Body of pancreas (tissue), 4 donors: Measurements from ENCODE around the gene APCDD1. TPM values are rescaled to one million over a fixed set of nuclear protein-coding genes. Genes with fewer than 3 reads are reported as not detected.

ENCODE experiments used
- ATAC-seq: fragments of 150-250 bp; one replicate; pipeline ENCODE4 v1.9.1; 2016
- DNase-seq, 4 donors: peaks; one replicate each; pipeline ENCODE4 v3.0.0-alpha.2; 2019
- H3K27ac ChIP-seq, 4 donors: fragments of 200-600 bp; sonication (generic); 1 replicate in 3 of 4; 2 replicates in 1 of 4; pipeline versions ENCODE4 v1.5.1 to v1.6.1; 2016 to 2019; ENCODE audit warnings: mild to moderate bottlenecking in 1 of 4, mixed read lengths in 1 of 4, moderate library complexity in 1 of 4
- H3K27me3 ChIP-seq, 2 donors: fragments of 200-600 bp; sonication (generic); one replicate each; pipeline ENCODE4 v1.6.0; 2016; ENCODE audit warnings: mild to moderate bottlenecking in 1 of 2
- H3K36me3 ChIP-seq, 2 donors: fragments of 200-600 bp; sonication (generic); replicated peaks in 1 of 2; 2 replicates each; pipeline ENCODE4 v1.5.1; 2016; ENCODE audit warnings: low read depth in 2 of 2; ENCODE audit not compliant: insufficient read depth in 1 of 2
- H3K4me1 ChIP-seq: fragments of 200-600 bp; sonication (generic); one replicate; pipeline ENCODE4 v1.6.0; 2016
- H3K4me3 ChIP-seq, 2 donors: fragments of 200-600 bp; sonication (generic); 1 replicate in 1 of 2; 2 replicates in 1 of 2; pipeline ENCODE4 v1.5.1; 2016 to 2019
- H3K9me3 ChIP-seq, 3 donors: fragments of 200-600 bp; sonication (generic); 1 replicate in 2 of 3; 2 replicates in 1 of 3; pipeline ENCODE4 v1.5.1; 2016
- POLR2A ChIP-seq, 3 donors: fragments of 450-650 bp; IDR thresholded peaks; one replicate each; pipeline ENCODE4 v1.6.1; 2016; ENCODE audit warnings: antibody characterized with exemption in 3 of 3, mild to moderate bottlenecking in 2 of 3
- WGBS, 2 donors: methylation state at CpG; one replicate each; pipeline ENCODE4 v1.1.5; 2017; 5-methylcytosine and 5-hydroxymethylcytosine counted together
- intact Hi-C: fragments of 100-400 bp; cut with DNase I; formaldehyde crosslinking; loops from one replicate; pipeline ENCODE4 v1.15.1; 2023
- total RNA-seq, 2 donors: library from RNA; depleted of rRNA; stranded (reverse); fragments of >200 nt; gene quantifications; one replicate each; pipeline ENCODE4 v1.1.0, GENCODE V29; 2016
- TF ChIP-seq, protein P1 (sequence below), 7 experiments: fragments of 450-650 bp in 4 of 7; fragments of 200-600 bp in 3 of 7; sonication (generic) in 3 of 7; IDR thresholded peaks; one replicate each; pipeline ENCODE4 v1.5.1; 2016 to 2019; ENCODE audit warnings: antibody characterized with exemption in 7 of 7

Gene APCDD1
- total RNA-seq, 2 donors from 2014 or later: 8.6 to 31.3 TPM

DNA sequence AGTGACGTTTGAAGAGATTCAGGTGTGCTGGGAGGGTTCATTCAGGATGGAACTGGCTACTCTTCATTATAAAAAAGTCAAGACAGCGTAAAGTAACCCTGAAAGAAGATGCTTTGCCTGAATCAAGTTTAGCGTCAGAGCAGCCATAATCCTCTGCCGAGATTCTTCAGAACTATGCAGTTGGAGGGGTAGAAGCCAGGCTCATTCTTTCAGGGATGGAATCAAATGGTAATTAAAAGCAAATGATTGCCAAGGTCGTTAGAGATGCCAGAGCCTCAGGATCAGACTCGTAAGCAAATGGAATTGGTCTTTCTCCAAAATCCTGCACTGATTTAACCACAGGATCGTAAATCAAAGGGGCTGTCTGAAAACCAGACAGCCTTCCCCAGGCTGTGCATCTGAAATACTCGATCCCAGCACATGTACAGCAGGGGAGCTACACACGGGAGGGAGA lies 21.9 kb downstream of the APCDD1 start:
- Histone ChIP-seq H3K4me3 (no peak overlapping the region), H3K27me3 (no peaks in the 10 kb centered on the region), H3K36me3 (no peaks in the 10 kb centered on the region), H3K9me3 (no peaks in the 10 kb centered on the region), H3K27ac (no peak overlapping the region), H3K4me1 (peaks cover 20% of the 10 kb centered on the region)
- 47 to 49% methylated on average over 9 of the region's 9 CpGs for whole genome bisulfite sequencing, 2 donors
- no peak for TF ChIP-seq POLR2A (IDR thresholded peaks at IDR 0.05)
- TF ChIP-seq, protein P1, sequence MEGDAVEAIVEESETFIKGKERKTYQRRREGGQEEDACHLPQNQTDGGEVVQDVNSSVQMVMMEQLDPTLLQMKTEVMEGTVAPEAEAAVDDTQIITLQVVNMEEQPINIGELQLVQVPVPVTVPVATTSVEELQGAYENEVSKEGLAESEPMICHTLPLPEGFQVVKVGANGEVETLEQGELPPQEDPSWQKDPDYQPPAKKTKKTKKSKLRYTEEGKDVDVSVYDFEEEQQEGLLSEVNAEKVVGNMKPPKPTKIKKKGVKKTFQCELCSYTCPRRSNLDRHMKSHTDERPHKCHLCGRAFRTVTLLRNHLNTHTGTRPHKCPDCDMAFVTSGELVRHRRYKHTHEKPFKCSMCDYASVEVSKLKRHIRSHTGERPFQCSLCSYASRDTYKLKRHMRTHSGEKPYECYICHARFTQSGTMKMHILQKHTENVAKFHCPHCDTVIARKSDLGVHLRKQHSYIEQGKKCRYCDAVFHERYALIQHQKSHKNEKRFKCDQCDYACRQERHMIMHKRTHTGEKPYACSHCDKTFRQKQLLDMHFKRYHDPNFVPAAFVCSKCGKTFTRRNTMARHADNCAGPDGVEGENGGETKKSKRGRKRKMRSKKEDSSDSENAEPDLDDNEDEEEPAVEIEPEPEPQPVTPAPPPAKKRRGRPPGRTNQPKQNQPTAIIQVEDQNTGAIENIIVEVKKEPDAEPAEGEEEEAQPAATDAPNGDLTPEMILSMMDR (IDR thresholded peaks at IDR 0.05): no peak
- intact Hi-C loops: no loop called here
- peak; percentile 65 for ATAC-seq
- no peak for DNase-seq

DNA sequence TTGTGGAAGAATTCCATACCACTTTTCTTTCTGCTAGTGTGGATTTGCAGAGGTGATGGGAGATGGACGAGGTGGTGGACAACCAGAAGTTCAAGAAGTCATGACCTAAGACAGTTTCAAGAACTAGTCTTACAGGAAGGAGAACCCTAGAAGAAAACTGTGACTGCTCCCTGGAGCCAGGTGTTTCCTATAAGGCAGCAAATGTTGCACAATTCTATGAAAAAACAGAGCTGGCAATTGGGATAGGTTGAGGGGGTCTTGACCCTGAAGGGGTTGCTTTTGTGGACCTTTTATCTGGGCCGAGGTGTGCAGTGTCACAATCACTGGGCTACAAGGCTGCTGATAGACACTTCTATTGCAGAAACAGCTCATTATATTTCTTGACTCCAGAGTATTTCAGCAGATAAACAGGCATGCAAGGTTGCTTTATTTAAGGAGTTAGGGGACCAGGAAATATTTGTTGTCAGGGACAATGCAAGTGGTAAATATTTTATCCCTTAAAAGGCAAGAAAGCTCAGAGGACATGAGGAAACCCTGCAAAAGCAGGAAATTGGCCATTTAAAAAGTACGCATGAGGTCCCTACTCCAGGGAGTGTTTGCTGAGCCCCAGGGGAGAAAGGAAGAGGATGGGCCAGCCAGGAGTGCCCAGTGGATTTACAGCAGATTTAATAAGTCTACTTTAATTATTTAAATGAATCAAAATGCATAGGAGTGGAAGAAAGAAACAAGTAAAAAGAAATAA lies 22.9 kb downstream of the APCDD1 start:
- H3K36me3 ChIP-seq: no peaks in the 10 kb centered on the region
- H3K9me3 ChIP-seq: no peaks in the 10 kb centered on the region
- H3K27ac ChIP-seq: no peak overlapping the region
- H3K4me3 ChIP-seq: no peak overlapping the region
- ATAC-seq (no peak), DNase-seq (no peak)
- intact Hi-C loops: no loop called here
- H3K4me1 ChIP-seq: peaks cover 20% of the 10 kb centered on the region
- WGBS, 2 donors: 47 to 62% methylated on average over 3 of the region's 3 CpGs
- no peaks in the 10 kb centered on the region for H3K27me3 ChIP-seq
- TF ChIP-seq, protein P1 (IDR thresholded peaks at IDR 0.05): no peak
- TF ChIP-seq POLR2A (IDR thresholded peaks at IDR 0.05): no peak

DNA sequence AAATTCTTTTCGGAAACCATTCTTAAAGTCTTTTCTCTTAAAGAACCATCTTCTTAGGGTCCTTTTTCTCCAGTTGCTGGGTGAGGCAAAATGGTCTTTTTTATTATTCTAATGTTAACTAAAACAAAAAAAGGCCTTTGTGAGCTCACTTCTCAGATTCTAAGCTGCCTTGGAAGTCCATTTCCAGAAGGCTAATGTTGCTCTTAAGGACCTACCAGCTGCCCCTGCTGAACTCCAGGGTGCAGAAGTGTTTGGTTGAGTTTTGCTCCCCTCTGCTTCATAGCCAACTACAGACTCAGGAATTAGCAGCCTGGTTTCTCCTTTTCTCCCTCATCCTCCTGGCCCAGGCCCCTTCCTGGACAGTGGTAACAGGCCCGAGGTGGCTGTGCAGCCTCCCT lies 23.4 kb downstream of the APCDD1 start:
- Histone ChIP-seq H3K36me3 (no peaks in the 10 kb centered on the region), H3K27ac (no peak overlapping the region), H3K4me3 (no peak overlapping the region), H3K27me3 (no peaks in the 10 kb centered on the region), H3K4me1 (peaks cover 26% of the 10 kb centered on the region), H3K9me3 (no peaks in the 10 kb centered on the region)
- no peak for TF ChIP-seq POLR2A (IDR thresholded peaks at IDR 0.05)
- TF ChIP-seq, protein P1 (IDR thresholded peaks at IDR 0.05): no peak
- no peak for ATAC-seq
- intact Hi-C loops: no loop called here
- WGBS, 2 donors: 95 to 96% methylated on average over 2 of the region's 2 CpGs
- DNase-seq: no peak

DNA sequence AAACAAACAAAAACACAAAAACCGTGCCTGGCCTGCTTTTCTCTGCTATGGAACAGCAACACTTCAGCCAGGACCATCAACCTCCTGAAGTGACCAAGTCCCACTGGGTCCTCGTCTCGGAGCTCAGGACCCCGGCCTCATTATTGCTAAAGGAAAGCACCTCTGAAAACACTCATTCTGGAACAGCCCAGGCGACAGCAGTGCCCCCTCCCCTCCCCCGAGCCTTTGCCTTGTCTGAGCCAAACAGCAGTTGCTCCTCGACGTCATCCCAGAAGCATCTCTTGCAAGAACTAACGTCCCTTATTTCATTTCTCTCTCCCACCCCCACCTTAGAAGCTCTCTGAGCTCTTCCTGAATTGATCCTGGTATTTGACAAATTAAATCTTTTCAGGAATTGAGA lies 27.4 kb downstream of the APCDD1 start:
- Histone ChIP-seq H3K9me3 (no peaks in the 10 kb centered on the region), H3K27me3 (no peaks in the 10 kb centered on the region), H3K36me3 (no peaks in the 10 kb centered on the region), H3K4me1 (peaks cover 18% of the 10 kb centered on the region), H3K27ac (no peak overlapping the region), H3K4me3 (no peak overlapping the region)
- no peak for DNase-seq
- TF ChIP-seq, protein P1 (IDR thresholded peaks at IDR 0.05): no peak
- no peak for TF ChIP-seq POLR2A (IDR thresholded peaks at IDR 0.05)
- 70 to 84% methylated on average over 9 of the region's 9 CpGs for WGBS, 2 donors
- ATAC-seq: no peak
- intact Hi-C loops: no loop called here
